Measurements from ENCODE around the gene SLC39A1. TPM values are rescaled to one million over a fixed set of nuclear protein-coding genes. Genes with fewer than 3 reads are reported as not detected.

Gene SLC39A1
- total RNA-seq, 2 experiments from 2014 or later = 6.4 to 6.9 TPM

DNA sequence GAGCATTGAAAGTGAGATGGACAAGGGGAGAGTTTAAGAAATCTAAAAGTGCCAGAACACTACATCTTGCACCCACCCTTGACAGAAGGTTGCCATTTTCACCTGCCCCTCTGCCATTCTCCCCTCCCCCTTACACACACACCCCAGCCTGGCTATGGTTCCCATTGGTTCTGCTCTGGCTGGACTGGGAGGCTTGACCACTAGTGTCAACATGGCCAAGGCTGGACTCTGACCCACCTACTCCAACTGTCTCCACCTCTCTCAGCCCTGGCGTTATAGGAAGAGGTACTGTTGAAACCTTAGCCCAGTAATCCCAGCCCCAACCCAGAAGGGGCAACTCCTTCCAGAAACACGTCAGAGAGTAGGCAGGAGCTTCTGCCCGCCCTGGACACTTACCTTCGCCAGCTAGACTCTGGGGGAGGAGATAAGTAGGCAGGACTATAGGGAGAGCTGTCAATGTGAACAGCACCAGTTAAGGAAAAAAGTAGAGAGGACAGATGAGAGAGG is 9.4 kb downstream of the SLC39A1 start:
- Mint-ChIP-seq H3K9me3 (no peaks in the 10 kb centered on the region), H3K27ac (peak overlapping the region; percentile 66), H3K4me3 (peak overlapping the region; percentile 74), H3K4me1 (ENCODE audit: low read depth) (peaks cover 53% of the 10 kb centered on the region), H3K27me3 (no peaks in the 10 kb centered on the region), H3K36me3 (ENCODE audit: low read depth) (peaks cover 72% of the 10 kb centered on the region)
- DNase-seq = no peak
- ChIA-PET CTCF (no interaction called here), POLR2A (interaction anchor here (1.2 to 1.5 kb wide), 4 partner anchors 12 to 40 kb away, joined by 3 to 8 read pairs (median 4); partner anchors contain the start of genes CREB3L4 and JTB)
- H3K27ac ChIP-seq (ENCODE audit: low read depth in 1 of 2, low read length in 2 of 2) = peak overlapping the region in 1 of 2 donors; percentile 14
- no peaks in the 10 kb centered on the region for H3K27me3 ChIP-seq (ENCODE audit: control insufficient read depth in 1 of 2, insufficient read depth in 2 of 2, low read length in 2 of 2)
- no peak for ATAC-seq (ENCODE audit: poor library complexity)
- peaks cover 51% of the 10 kb centered on the region for H3K4me1 ChIP-seq (ENCODE audit: insufficient read depth, low read length)
- H3K36me3 ChIP-seq (ENCODE audit: insufficient read depth, low read length) = peaks cover 60% of the 10 kb centered on the region
- no peaks in the 10 kb centered on the region for H3K9me3 ChIP-seq (ENCODE audit: control insufficient read depth in 1 of 2, insufficient read depth in 1 of 2, low read length in 2 of 2)
- TF ChIP-seq, protein P1, sequence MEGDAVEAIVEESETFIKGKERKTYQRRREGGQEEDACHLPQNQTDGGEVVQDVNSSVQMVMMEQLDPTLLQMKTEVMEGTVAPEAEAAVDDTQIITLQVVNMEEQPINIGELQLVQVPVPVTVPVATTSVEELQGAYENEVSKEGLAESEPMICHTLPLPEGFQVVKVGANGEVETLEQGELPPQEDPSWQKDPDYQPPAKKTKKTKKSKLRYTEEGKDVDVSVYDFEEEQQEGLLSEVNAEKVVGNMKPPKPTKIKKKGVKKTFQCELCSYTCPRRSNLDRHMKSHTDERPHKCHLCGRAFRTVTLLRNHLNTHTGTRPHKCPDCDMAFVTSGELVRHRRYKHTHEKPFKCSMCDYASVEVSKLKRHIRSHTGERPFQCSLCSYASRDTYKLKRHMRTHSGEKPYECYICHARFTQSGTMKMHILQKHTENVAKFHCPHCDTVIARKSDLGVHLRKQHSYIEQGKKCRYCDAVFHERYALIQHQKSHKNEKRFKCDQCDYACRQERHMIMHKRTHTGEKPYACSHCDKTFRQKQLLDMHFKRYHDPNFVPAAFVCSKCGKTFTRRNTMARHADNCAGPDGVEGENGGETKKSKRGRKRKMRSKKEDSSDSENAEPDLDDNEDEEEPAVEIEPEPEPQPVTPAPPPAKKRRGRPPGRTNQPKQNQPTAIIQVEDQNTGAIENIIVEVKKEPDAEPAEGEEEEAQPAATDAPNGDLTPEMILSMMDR (IDR thresholded peaks at IDR 0.05) = no peak
- intact Hi-C loops (cut with DNase I, micrococcal nuclease) = no loop called here
- no peak overlapping the region for H3K4me3 ChIP-seq (ENCODE audit: low read length)

DNA sequence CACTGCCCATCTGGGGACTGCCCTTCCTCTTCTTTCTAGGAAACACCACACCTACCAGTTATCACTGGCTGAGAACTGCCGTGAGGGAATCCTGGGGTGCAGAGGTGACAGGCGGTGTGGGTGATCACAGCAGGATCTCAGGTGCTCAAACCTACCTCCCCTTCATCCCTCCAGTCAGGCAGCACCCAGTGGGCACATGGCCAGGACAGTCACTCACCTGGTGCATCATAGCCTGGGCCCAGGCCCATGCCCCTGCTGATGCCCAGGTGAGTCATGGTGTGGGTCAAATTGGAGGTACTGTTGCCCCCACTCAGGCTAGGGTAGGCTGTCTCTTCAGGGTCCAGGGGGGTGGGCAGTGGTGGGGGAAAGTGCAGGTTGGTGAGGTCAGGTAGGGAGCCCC is 11.5 kb downstream of the SLC39A1 start:
- H3K9me3 Mint-ChIP-seq = no peaks in the 10 kb centered on the region
- peaks cover 71% of the 10 kb centered on the region for H3K36me3 Mint-ChIP-seq (ENCODE audit: low read depth)
- H3K4me3 ChIP-seq (ENCODE audit: low read length) = no peak overlapping the region
- TF ChIP-seq, protein P1 (IDR thresholded peaks at IDR 0.05) = no peak
- no peak for DNase-seq
- peaks cover 74% of the 10 kb centered on the region for H3K36me3 ChIP-seq (ENCODE audit: insufficient read depth, low read length)
- H3K4me3 Mint-ChIP-seq = no peak overlapping the region
- ATAC-seq (ENCODE audit: poor library complexity) = no peak
- POLR2A ChIA-PET = no interaction called here
- H3K4me1 ChIP-seq (ENCODE audit: insufficient read depth, low read length) = peaks cover 45% of the 10 kb centered on the region
- peak overlapping the region in 1 of 2 donors; percentile 31 for H3K27ac ChIP-seq (ENCODE audit: low read depth in 1 of 2, low read length in 2 of 2)
- H3K27me3 Mint-ChIP-seq = no peaks in the 10 kb centered on the region
- H3K9me3 ChIP-seq (ENCODE audit: control insufficient read depth in 1 of 2, insufficient read depth in 1 of 2, low read length in 2 of 2) = no peaks in the 10 kb centered on the region
- no peak overlapping the region for H3K27ac Mint-ChIP-seq
- intact Hi-C loops (cut with DNase I, micrococcal nuclease) = no loop called here
- no peaks in the 10 kb centered on the region for H3K27me3 ChIP-seq (ENCODE audit: control insufficient read depth in 1 of 2, insufficient read depth in 2 of 2, low read length in 2 of 2)
- H3K4me1 Mint-ChIP-seq (ENCODE audit: low read depth) = peaks cover 38% of the 10 kb centered on the region
- CTCF ChIA-PET = no interaction called here

DNA sequence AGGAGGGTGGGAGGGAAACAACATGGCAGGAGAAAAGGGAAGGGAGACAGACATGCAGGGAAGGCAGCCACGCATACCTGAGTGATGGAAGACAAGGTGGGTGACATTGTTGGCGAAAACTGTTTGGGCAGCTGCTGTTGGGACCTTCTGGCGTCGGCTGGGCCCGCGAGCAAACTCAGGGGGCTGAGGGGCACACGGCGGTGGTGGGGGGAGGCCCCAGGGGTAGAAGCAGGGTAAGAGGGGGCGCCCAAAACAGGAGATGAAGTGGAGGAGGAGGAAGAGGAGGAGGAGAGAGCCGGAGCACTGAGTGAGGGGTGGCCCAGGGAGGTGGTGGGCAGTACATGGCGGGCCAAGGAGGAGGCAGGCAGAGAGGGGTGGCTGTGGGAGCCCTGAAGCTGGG is 12.2 kb downstream of the SLC39A1 start:
- Histone ChIP-seq H3K4me3 (ENCODE audit: low read length) (no peak overlapping the region), H3K27me3 (ENCODE audit: control insufficient read depth in 1 of 2, insufficient read depth in 2 of 2, low read length in 2 of 2) (no peaks in the 10 kb centered on the region), H3K4me1 (ENCODE audit: insufficient read depth, low read length) (peaks cover 42% of the 10 kb centered on the region), H3K9me3 (ENCODE audit: control insufficient read depth in 1 of 2, insufficient read depth in 1 of 2, low read length in 2 of 2) (no peaks in the 10 kb centered on the region), H3K27ac (ENCODE audit: low read depth in 1 of 2, low read length in 2 of 2) (no peak overlapping the region), H3K36me3 (ENCODE audit: insufficient read depth, low read length) (peaks cover 74% of the 10 kb centered on the region)
- POLR2A ChIA-PET = no interaction called here
- Mint-ChIP-seq H3K27me3 (no peaks in the 10 kb centered on the region), H3K36me3 (ENCODE audit: low read depth) (peaks cover 70% of the 10 kb centered on the region), H3K27ac (peak overlapping the region; percentile 40), H3K9me3 (no peaks in the 10 kb centered on the region), H3K4me3 (no peak overlapping the region), H3K4me1 (ENCODE audit: low read depth) (peaks cover 32% of the 10 kb centered on the region)
- ATAC-seq (ENCODE audit: poor library complexity) (no peak), DNase-seq (no peak)
- CTCF ChIA-PET = no interaction called here
- intact Hi-C loops (cut with DNase I, micrococcal nuclease) = no loop called here
- TF ChIP-seq, protein P1 (IDR thresholded peaks at IDR 0.05) = no peak
